Astrocyte of the cerebellum (primary cell): ENCODE results near the gene B4GALT6.

Experiments used
- DNase-seq: peaks from one replicate; pipeline ENCODE4 v3.0.0-alpha.2; 2011; ENCODE audit warnings: low read depth
- H3K4me3 ChIP-seq: 2 replicates; pipeline ENCODE4 v1.5.1; 2011; ENCODE audit warnings: mild to moderate bottlenecking, low read depth, low read length, moderate library complexity
- in situ Hi-C: cut with HindIII; loops from 2 replicates; pipeline ENCODE4 v1.10.0; 2017; ENCODE audit warnings: low sequenced_read_pairs
- TF ChIP-seq, protein P1 (sequence below): IDR thresholded peaks from 2 replicates; pipeline ENCODE4 v1.5.1; 2012; ENCODE audit warnings: low read length, low read depth, moderate library complexity, mild to moderate bottlenecking; ENCODE audit errors: missing control alignments

Gene B4GALT6

DNA sequence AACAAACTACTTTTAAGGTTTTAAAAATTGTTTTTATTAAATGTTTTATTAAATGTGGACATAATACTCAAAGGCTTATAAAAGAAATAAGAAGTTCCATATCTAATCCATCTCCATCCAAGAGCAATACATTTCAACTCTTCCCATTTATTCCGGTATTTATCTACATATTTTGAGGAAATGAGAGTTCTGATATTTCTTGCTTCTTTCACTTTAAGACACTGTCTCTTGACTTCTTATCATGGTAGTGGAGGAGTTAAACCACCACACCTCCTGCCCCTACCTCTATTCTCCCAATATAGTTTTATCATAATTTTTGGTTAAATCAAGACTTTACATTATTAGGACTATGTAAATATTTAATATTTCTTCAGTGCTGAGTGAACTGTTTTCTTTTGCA lies 52.0 kb downstream of the B4GALT6 start:
- no peak overlapping the region for H3K4me3 ChIP-seq
- DNase-seq: no peak
- in situ Hi-C loops: no loop called here
- TF ChIP-seq, protein P1, sequence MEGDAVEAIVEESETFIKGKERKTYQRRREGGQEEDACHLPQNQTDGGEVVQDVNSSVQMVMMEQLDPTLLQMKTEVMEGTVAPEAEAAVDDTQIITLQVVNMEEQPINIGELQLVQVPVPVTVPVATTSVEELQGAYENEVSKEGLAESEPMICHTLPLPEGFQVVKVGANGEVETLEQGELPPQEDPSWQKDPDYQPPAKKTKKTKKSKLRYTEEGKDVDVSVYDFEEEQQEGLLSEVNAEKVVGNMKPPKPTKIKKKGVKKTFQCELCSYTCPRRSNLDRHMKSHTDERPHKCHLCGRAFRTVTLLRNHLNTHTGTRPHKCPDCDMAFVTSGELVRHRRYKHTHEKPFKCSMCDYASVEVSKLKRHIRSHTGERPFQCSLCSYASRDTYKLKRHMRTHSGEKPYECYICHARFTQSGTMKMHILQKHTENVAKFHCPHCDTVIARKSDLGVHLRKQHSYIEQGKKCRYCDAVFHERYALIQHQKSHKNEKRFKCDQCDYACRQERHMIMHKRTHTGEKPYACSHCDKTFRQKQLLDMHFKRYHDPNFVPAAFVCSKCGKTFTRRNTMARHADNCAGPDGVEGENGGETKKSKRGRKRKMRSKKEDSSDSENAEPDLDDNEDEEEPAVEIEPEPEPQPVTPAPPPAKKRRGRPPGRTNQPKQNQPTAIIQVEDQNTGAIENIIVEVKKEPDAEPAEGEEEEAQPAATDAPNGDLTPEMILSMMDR: no peak

DNA sequence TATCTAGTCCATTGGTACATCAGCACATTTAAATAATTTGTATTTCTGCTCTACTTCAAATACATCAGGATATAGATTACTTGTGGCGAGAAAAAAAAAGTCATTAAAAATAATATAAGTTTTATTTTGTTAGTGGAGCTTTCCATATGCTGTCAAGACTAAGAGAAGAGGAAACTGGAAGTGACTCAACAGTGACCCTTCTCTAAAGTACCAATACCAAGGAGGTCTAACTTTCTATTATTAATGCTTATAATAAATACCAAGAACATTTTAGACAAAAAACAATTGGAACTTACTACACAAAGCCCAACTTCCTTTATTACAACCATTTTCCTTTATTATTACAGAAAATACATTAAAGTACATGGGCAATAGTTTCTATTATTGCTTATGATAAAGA lies 52.9 kb downstream of the B4GALT6 start:
- TF ChIP-seq, protein P1: no peak
- in situ Hi-C loops: no loop called here
- DNase-seq: no peak
- H3K4me3 ChIP-seq: no peak overlapping the region

DNA sequence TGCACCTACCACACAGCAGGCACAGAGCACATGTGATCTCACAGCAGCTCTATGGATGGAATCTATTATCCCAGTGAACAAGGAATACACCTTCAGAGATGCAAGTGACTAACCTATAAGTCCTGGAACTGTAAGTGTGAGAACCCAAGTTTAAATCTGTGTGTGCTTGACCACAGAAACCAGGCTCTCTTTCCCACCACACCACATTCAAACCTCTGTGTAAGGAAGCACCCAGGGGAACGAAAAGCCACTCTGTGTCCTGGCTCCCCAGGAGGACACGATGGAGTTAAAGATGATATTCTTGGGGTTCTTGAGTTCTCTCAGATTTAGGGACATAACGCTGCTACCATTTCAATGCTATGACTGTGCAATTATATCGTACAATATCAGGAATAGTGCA lies 53.8 kb downstream of the B4GALT6 start:
- no peak overlapping the region for H3K4me3 ChIP-seq
- in situ Hi-C loops: no loop called here
- DNase-seq: no peak
- TF ChIP-seq, protein P1: no peak

DNA sequence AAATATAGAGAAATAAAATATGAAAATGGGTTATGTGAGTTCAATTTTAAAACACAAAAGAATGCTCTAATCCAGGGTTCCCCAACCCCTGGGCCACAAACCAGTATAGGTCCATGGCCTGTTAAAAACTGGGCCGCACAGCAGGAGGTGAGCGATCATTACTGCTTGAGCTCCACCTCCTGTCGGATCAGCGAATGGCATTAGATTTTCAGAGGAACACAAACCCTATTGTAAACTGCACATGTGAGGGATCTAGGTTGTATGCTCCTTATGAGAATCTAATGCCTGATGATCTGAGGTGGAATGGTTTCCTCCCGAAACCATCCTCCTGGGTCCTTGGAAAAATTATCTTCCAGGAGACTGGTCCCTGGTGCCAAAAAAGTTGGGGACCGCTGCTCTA lies 58.0 kb downstream of the B4GALT6 start:
- in situ Hi-C loops: no loop called here
- H3K4me3 ChIP-seq: no peak overlapping the region
- TF ChIP-seq, protein P1: no peak
- no peak for DNase-seq

DNA sequence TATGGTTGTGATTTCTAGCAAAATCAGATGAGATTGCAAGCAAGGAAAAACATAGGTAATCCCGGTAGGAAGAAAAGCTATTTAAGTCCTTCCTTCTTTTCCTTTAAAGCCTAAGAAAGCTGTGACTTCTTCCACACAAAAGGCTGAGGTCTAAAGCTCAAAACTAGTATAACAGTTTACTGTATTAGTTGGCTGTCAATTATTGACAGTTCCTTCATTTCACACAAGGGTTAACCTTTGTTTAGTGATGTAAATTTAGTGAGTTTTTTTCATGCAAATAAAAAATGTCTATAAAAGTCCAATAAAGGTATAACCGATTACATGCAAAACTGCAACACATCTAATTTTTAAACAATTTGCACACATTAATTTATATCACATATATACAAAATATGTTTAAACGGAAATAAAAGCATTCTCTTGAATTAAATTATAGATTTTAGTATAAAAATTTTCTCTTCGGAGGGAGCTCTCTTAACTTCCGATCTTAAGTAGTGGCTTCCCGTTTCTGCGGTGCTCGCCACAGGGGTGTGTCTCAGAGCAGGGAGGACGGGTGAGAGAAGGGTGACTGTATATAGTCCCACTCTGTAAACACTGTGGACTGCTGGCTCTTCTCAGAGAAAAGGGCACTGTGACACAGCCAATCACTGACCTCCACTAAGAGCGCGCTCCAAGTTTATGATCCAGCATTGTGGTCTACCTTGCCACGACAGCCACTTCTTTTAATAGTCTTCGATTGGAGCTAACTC lies 59.3 kb downstream of the B4GALT6 start:
- TF ChIP-seq, protein P1: no peak
- no peak for DNase-seq
- in situ Hi-C loops: no loop called here
- H3K4me3 ChIP-seq: no peak overlapping the region

DNA sequence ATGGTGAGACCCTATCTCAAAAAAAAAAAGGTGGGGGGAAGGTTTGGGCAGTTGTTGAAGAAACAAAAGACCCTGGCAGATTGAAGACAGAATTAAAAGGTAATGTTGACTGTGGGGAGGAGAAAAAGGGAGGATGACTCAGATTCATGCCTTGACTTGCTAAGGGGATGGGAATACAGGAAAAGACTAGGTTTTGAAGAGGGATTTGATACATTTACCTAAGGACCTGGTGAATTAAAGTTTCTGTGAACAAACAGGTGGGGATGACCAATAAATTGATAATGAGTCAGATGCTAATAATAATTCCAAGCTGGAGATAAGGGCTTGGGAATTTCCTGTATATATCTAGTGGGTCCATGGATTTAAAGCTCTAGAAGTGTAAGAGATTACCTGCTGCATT lies 65.1 kb downstream of the B4GALT6 start:
- in situ Hi-C loops: no loop called here
- H3K4me3 ChIP-seq: no peak overlapping the region
- DNase-seq: no peak
- TF ChIP-seq, protein P1: no peak
